Astrocyte of the spinal cord (primary cell): ENCODE results near the gene MED13.

Experiments used
- DNase-seq: peaks from one replicate; pipeline ENCODE4 v3.0.0; 2011; ENCODE audit warnings: low read depth, low spot score
- H3K4me3 ChIP-seq: 2 replicates; pipeline ENCODE4 v1.5.1; 2011; ENCODE audit warnings: low read depth, mild to moderate bottlenecking, low read length, moderate library complexity
- in situ Hi-C: cut with HindIII; loops from 2 replicates; pipeline ENCODE4 v1.10.0; 2017; ENCODE audit warnings: low sequenced_read_pairs
- TF ChIP-seq, protein P1 (sequence below): IDR thresholded peaks from 2 replicates; pipeline ENCODE4 v1.5.1; 2012; ENCODE audit warnings: low read depth, mild to moderate bottlenecking, low read length, inconsistent platforms

MED13 gene

DNA sequence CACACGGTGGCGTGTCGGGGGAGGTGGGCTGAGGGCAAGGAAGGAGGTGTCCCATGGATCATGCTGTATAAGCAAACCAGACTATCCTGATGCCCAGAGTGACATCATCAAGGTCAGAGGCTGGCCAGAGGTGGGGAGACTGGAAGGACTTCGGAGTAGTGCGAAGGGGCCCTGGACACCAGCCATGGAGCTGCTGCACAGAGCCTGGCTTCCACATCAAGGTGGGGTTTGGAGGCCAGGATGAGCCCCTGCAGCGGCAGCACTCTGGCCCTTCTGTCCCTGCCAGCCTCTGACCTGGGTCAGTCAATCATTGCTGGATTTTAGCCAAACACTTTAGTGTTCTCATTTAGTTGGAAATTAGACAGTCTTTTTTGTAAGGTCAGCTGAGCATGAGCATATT, 34.8 kb downstream of the MED13 start:
- DNase-seq: no peak
- TF ChIP-seq, protein P1, sequence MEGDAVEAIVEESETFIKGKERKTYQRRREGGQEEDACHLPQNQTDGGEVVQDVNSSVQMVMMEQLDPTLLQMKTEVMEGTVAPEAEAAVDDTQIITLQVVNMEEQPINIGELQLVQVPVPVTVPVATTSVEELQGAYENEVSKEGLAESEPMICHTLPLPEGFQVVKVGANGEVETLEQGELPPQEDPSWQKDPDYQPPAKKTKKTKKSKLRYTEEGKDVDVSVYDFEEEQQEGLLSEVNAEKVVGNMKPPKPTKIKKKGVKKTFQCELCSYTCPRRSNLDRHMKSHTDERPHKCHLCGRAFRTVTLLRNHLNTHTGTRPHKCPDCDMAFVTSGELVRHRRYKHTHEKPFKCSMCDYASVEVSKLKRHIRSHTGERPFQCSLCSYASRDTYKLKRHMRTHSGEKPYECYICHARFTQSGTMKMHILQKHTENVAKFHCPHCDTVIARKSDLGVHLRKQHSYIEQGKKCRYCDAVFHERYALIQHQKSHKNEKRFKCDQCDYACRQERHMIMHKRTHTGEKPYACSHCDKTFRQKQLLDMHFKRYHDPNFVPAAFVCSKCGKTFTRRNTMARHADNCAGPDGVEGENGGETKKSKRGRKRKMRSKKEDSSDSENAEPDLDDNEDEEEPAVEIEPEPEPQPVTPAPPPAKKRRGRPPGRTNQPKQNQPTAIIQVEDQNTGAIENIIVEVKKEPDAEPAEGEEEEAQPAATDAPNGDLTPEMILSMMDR: no peak
- in situ Hi-C loops: no loop called here
- no peak overlapping the region for H3K4me3 ChIP-seq

- DNase-seq: no peak
- in situ Hi-C loops: no loop called here
- TF ChIP-seq, protein P1: no peak
- no peak overlapping the region for H3K4me3 ChIP-seq
Observed at GRCh38 chr17:62024866-62025265, 40.2 kb downstream of the MED13 start.

DNA sequence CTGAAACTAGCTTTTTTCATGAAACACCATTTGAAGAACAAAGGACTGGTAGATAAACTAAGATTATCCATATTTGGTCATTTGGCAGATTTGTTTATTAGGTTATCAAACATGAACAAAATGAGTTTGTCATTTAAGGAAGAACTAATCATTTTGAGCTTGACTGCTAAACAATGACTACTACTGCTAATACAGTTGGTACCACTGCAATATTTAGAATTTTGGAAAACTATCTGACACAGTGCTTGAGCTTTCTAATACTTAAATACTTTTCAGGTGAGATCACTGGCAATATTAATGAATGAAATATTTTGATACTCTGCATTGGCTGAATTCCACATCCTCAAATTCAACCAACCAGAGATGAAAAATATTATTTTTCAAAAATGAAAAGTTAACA, 47.2 kb downstream of the MED13 start:
- no peak overlapping the region for H3K4me3 ChIP-seq
- DNase-seq: peak; percentile 40
- TF ChIP-seq, protein P1: no peak
- in situ Hi-C loops: no loop called here

DNA sequence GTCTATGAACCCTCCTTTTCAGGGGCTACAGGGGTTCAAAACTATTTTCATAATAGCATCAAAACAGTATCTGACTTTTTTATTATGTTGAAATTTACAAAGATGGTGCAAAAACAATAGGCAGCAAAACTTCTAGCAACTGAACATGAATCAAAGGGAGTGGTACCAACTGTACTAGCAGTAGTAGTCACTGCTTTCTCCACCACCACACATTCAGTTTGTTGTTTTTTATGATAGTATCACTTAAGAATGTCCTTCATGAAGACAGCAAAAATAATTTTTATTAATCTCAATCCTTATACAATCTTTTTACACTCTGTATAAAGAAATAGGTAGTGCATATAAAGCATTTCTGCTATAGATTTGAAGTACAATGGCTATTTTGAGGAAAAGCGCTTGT, 47.6 kb downstream of the MED13 start:
- peak; percentile 58 for DNase-seq

GRCh38 chr17:62014526-62014925, 50.6 kb downstream of the MED13 start:
- no peak overlapping the region for H3K4me3 ChIP-seq
- DNase-seq: peak; percentile 15
- TF ChIP-seq, protein P1: no peak
- in situ Hi-C loops: no loop called here

More for the DNA sequence above, 47.6 kb downstream of the MED13 start:
- TF ChIP-seq, protein P1: no peak
- no peak overlapping the region for H3K4me3 ChIP-seq
- in situ Hi-C loops: no loop called here

DNA sequence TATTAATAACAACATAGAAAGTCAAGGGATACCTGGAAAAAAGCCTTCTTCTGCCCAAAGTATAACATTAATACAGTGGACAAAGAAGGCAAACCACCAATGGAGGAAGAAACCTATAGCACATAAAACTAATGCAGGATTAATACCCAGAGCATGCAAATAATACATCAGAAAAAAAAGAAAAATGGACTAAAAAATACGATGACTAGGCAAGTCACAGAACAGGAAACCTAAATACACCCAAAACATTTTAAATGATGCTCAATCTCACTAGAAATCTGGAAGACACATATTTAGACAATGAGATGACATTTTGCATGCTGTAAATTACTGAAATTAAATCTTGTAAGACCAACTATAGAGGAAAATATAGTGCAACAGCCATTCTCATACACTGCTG, 55.9 kb downstream of the MED13 start:
- H3K4me3 ChIP-seq: no peak overlapping the region
- DNase-seq: no peak
- TF ChIP-seq, protein P1: no peak
- in situ Hi-C loops: no loop called here

- DNase-seq: no peak
- TF ChIP-seq, protein P1: no peak
- in situ Hi-C loops: no loop called here
- no peak overlapping the region for H3K4me3 ChIP-seq
Observed at GRCh38 chr17:62008294-62008693, 56.8 kb downstream of the MED13 start.
